ENCODE results near the gene TXNIP. TPM values are rescaled to one million over a fixed set of nuclear protein-coding genes. Genes with fewer than 3 reads are reported as not detected.

The TXNIP gene
- total RNA-seq, 1 experiment from 2014 or later, result 23.2 TPM

- no CpG with 5 or more reads among the region's 6 CpGs for WGBS (ENCODE audit: extremely low coverage, insufficient read length, low lambda C conversion rate)
Observed at GRCh38 chr1:146032631-146033219, 36.3 kb upstream of the TXNIP start.

More at GRCh38 chr1:146032631-146033219, 36.3 kb upstream of the TXNIP start:
- no peak overlapping the region for H3K27ac Mint-ChIP-seq
- H3K14ac ChIP-seq (ENCODE audit: insufficient read depth, low read length), result no peak overlapping the region
- peaks cover 0 to 2% of the 10 kb centered on the region in 2 experiments; a peak in 2 of 5 replicates for H3K9me3 Mint-ChIP-seq
- no peak overlapping the region for H3K23ac ChIP-seq (ENCODE audit: insufficient read length, low read depth, low read length)
- H3K4me2 ChIP-seq (ENCODE audit: insufficient read depth, insufficient read length, low read length), result no peak overlapping the region
- H3K27me3 Mint-ChIP-seq (ENCODE audit: low read depth), result peaks cover 3% of the 10 kb centered on the region; the same call in 1 of the 2 replicates
- H3K4me3 Mint-ChIP-seq, result no peak overlapping the region
- no peak overlapping the region for H3K18ac ChIP-seq (ENCODE audit: insufficient read length, low read depth, low read length)
- H3K36me3 Mint-ChIP-seq (ENCODE audit: insufficient read depth in 1 of 3, low read depth in 3 of 3), result no peaks in the 10 kb centered on the region; a peak in 1 of 7 replicates
- peaks cover 11 to 12% of the 10 kb centered on the region in 2 experiments for H3K4me1 Mint-ChIP-seq
- no peak overlapping the region for H3K27ac ChIP-seq (ENCODE audit: insufficient read length, low read depth, low read length)
- no peak overlapping the region for H2AFZ ChIP-seq (ENCODE audit: low read length)
- H3K4ac ChIP-seq (ENCODE audit: low read depth, low read length), result no peak overlapping the region
- H3K9ac ChIP-seq (ENCODE audit: extremely low read depth, insufficient read length, low read length), result no peak overlapping the region
- H3K79me1 ChIP-seq (ENCODE audit: insufficient read depth, low read depth, low read length, poor library complexity, severe bottlenecking), result no peaks in the 10 kb centered on the region
- H4K20me1 ChIP-seq (ENCODE audit: control insufficient read depth, insufficient read depth, insufficient read length), result no peaks in the 10 kb centered on the region
- no peak overlapping the region for H3K56ac ChIP-seq (ENCODE audit: insufficient read length, low read depth, low read length)
- H3K9me3 ChIP-seq (ENCODE audit: control insufficient read depth, low read depth, low read length), result no peaks in the 10 kb centered on the region
- DNase-seq, result no peak
- H3K79me2 ChIP-seq (ENCODE audit: insufficient read depth, low read length), result no peaks in the 10 kb centered on the region
- H2BK20ac ChIP-seq (ENCODE audit: low read depth, low read length, poor library complexity, severe bottlenecking), result no peak overlapping the region
- no peak overlapping the region for H2BK15ac ChIP-seq (ENCODE audit: low read depth, low read length)
- H4K5ac ChIP-seq (ENCODE audit: insufficient read length, low read depth, low read length), result no peak overlapping the region
- no peak overlapping the region for H2BK120ac ChIP-seq (ENCODE audit: low read depth, low read length, poor library complexity, severe bottlenecking)
- H2AK5ac ChIP-seq (ENCODE audit: insufficient read length, low read length), result no peak overlapping the region
- H2BK5ac ChIP-seq (ENCODE audit: insufficient read length, low read length), result no peak overlapping the region
- no peak overlapping the region for H3T11ph ChIP-seq (ENCODE audit: low read length)
- peak; percentile 52 for TF ChIP-seq CTCF (conservative IDR thresholded peaks at IDR 0.05)
- H4K91ac ChIP-seq (ENCODE audit: insufficient read length, low read depth, low read length), result no peak overlapping the region
- H2BK12ac ChIP-seq (ENCODE audit: insufficient read length, low read depth, low read length), result no peak overlapping the region
- H4K8ac ChIP-seq (replicated peaks; ENCODE audit: insufficient read length, low read depth, low read length), result no peak overlapping the region
- no peaks in the 10 kb centered on the region for H3K4me1 ChIP-seq (ENCODE audit: insufficient read depth, low read length)
- H3K23me2 ChIP-seq (ENCODE audit: insufficient read length, low read depth, low read length, poor library complexity, severe bottlenecking), result peaks cover 6% of the 10 kb centered on the region
- H3K27me3 ChIP-seq (ENCODE audit: insufficient read depth, low read length), result no peaks in the 10 kb centered on the region

All from H9 (cell line).